Forelimb muscle (tissue), 1 donor: ENCODE data around the gene SLC4A3. TPM values are rescaled to one million over a fixed set of nuclear protein-coding genes. Genes with fewer than 3 reads are reported as not detected.

Source experiments
- DNase-seq: peaks from one replicate; pipeline ENCODE4 v3.0.0-alpha.2; 2013; ENCODE audit warnings: low read depth
- polyA plus RNA-seq: library from polyadenylated mRNA; unstranded; fragments of 120-200 nt; gene quantifications from one replicate; pipeline ENCODE4 v1.2.1, GENCODE V29; 2013; ENCODE audit not compliant: insufficient read length

Gene SLC4A3
- polyA plus RNA-seq, 1 donor: 6.9 TPM

- DNase-seq: no peak
Observed at GRCh38 chr2:219613461-219614070, 13.9 kb upstream of the SLC4A3 start.

- DNase-seq: no peak
Observed at GRCh38 chr2:219614076-219614860, 13.2 kb upstream of the SLC4A3 start.

GRCh38 chr2:219615036-219615435, 12.4 kb upstream of the SLC4A3 start:
- no peak for DNase-seq

- no peak for DNase-seq
Observed at GRCh38 chr2:219615894-219616293, 11.5 kb upstream of the SLC4A3 start.

- DNase-seq: no peak
Observed at GRCh38 chr2:219616550-219616949, 10.9 kb upstream of the SLC4A3 start.

GRCh38 chr2:219618733-219619122, 8.7 kb upstream of the SLC4A3 start:
- DNase-seq: no peak

- DNase-seq: no peak
Observed at GRCh38 chr2:219619235-219619634, 8.2 kb upstream of the SLC4A3 start.

- no peak for DNase-seq
Observed at GRCh38 chr2:219620546-219620945, 6.9 kb upstream of the SLC4A3 start.

- DNase-seq: no peak
Observed at GRCh38 chr2:219621935-219622334, 5.5 kb upstream of the SLC4A3 start.

GRCh38 chr2:219622472-219622871, 5.0 kb upstream of the SLC4A3 start:
- no peak for DNase-seq

- DNase-seq: no peak
Observed at GRCh38 chr2:219624565-219624964, 2.9 kb upstream of the SLC4A3 start.

- no peak for DNase-seq
Observed at GRCh38 chr2:219625179-219625578, 2.3 kb upstream of the SLC4A3 start.

GRCh38 chr2:219626540-219626939, 890 bp upstream of the SLC4A3 start:
- DNase-seq: no peak

GRCh38 chr2:219628235-219628985, 980 bp downstream of the SLC4A3 start:
- DNase-seq: no peak

- DNase-seq: no peak
Observed at GRCh38 chr2:219628986-219629901, 1.8 kb downstream of the SLC4A3 start.

GRCh38 chr2:219629976-219630695, 2.7 kb downstream of the SLC4A3 start:
- no peak for DNase-seq

GRCh38 chr2:219630770-219631405, 3.5 kb downstream of the SLC4A3 start:
- DNase-seq: no peak

GRCh38 chr2:219631406-219631891, 4.0 kb downstream of the SLC4A3 start:
- DNase-seq: no peak

- no peak for DNase-seq
Observed at GRCh38 chr2:219631904-219632759, 4.7 kb downstream of the SLC4A3 start.
